GM12864 (cell line): ENCODE data around the gene COL5A3.
"Not testable (repeated sequence)": the region's sequence is repeated elsewhere in the genome, so short reads cannot be mapped to it uniquely, and the experiment has no call there.

Experiments used
- DNase-seq: peaks from one replicate; pipeline ENCODE4 v3.0.0-alpha.2; 2011; ENCODE audit warnings: low read depth
- H3K4me3 ChIP-seq: 2 replicates; pipeline ENCODE4 v1.5.1; 2011; ENCODE audit warnings: mild to moderate bottlenecking, low read depth, low read length, control low read depth
- CTCF ChIP-seq: IDR thresholded peaks from 2 replicates; pipeline ENCODE4 v1.5.1; 2011; ENCODE audit warnings: low read depth, mild to moderate bottlenecking, moderate library complexity, low read length, control low read depth, inconsistent platforms; ENCODE audit errors: missing control alignments

The COL5A3 gene

GRCh38 chr19:9958379-9958821, 51.9 kb downstream of the COL5A3 start:
- H3K4me3 ChIP-seq, result no peak overlapping the region
- no peak for DNase-seq
- TF ChIP-seq CTCF, result no peak

GRCh38 chr19:9956956-9957355, 53.3 kb downstream of the COL5A3 start:
- no peak for DNase-seq
- TF ChIP-seq CTCF, result no peak
- H3K4me3 ChIP-seq, result no peak overlapping the region

GRCh38 chr19:9953802-9954542, 56.3 kb downstream of the COL5A3 start:
- TF ChIP-seq CTCF, result no peak
- no peak for DNase-seq
- no peak overlapping the region for H3K4me3 ChIP-seq

- no peak overlapping the region for H3K4me3 ChIP-seq
- no peak for TF ChIP-seq CTCF
- no peak for DNase-seq
Observed at GRCh38 chr19:9952276-9952675, 58.0 kb downstream of the COL5A3 start.

- TF ChIP-seq CTCF, result no peak
- DNase-seq, result no peak
- H3K4me3 ChIP-seq, result no peak overlapping the region
Observed at GRCh38 chr19:9947441-9947840, 62.9 kb downstream of the COL5A3 start.

- DNase-seq, H3K4me3 ChIP-seq: not testable (repeated sequence)
Observed at GRCh38 chr19:9946528-9947125, 63.7 kb downstream of the COL5A3 start.

GRCh38 chr19:9945319-9945966, 64.9 kb downstream of the COL5A3 start:
- no peak for DNase-seq
- no peak overlapping the region for H3K4me3 ChIP-seq
- TF ChIP-seq CTCF, result no peak
